HG02973 (cell line): ENCODE measurements around the gene RDX.
"Not testable (repeated sequence)": the region's sequence is repeated elsewhere in the genome, so short reads cannot be mapped to it uniquely, and the experiment has no call there.

Experiments used
- ATAC-seq: cut with Tn5 transposase; IDR thresholded peaks from one replicate; pipeline ENCODE4 v1.9.1; 2021; ENCODE audit warnings: moderate library complexity; ENCODE audit not compliant: unreplicated experiment

The RDX gene

GRCh38 chr11:110279881-110280280 is 16.5 kb downstream of the RDX start:
- ATAC-seq: no peak

GRCh38 chr11:110272919-110273318 is 23.5 kb downstream of the RDX start:
- no peak for ATAC-seq

GRCh38 chr11:110269996-110270395 is 26.4 kb downstream of the RDX start:
- no peak for ATAC-seq

GRCh38 chr11:110268441-110268840 is 28.0 kb downstream of the RDX start:
- ATAC-seq: no peak

- no peak for ATAC-seq
Measured at GRCh38 chr11:110262072-110262403, 34.4 kb downstream of the RDX start.

- no peak for ATAC-seq
Measured at GRCh38 chr11:110261195-110262071, 35.0 kb downstream of the RDX start.

GRCh38 chr11:110253525-110253924 is 42.9 kb downstream of the RDX start:
- no peak for ATAC-seq

- ATAC-seq: no peak
Measured at GRCh38 chr11:110251836-110252235, 44.6 kb downstream of the RDX start.

- no peak for ATAC-seq
Measured at GRCh38 chr11:110250168-110250567, 46.2 kb downstream of the RDX start.

GRCh38 chr11:110249766-110250165 is 46.6 kb downstream of the RDX start:
- no peak for ATAC-seq

GRCh38 chr11:110249066-110249465 is 47.3 kb downstream of the RDX start:
- ATAC-seq: no peak

GRCh38 chr11:110243791-110244190 is 52.6 kb downstream of the RDX start:
- no peak for ATAC-seq

GRCh38 chr11:110242746-110243145 is 53.7 kb downstream of the RDX start:
- no peak for ATAC-seq

- ATAC-seq: no peak
Measured at GRCh38 chr11:110242188-110242587, 54.2 kb downstream of the RDX start.

- no peak for ATAC-seq
Measured at GRCh38 chr11:110235966-110236365, 60.4 kb downstream of the RDX start.

- no peak for ATAC-seq
Measured at GRCh38 chr11:110230377-110230776, 66.0 kb downstream of the RDX start.

GRCh38 chr11:110219006-110219785 is 77.2 kb downstream of the RDX start:
- no peak for ATAC-seq

GRCh38 chr11:110217936-110218335 is 78.5 kb downstream of the RDX start:
- ATAC-seq: no peak

GRCh38 chr11:110217223-110217877 is 79.1 kb downstream of the RDX start:
- no peak for ATAC-seq

GRCh38 chr11:110209313-110209694 is 87.1 kb downstream of the RDX start:
- not testable (repeated sequence) for ATAC-seq

GRCh38 chr11:110208678-110209312 is 87.6 kb downstream of the RDX start:
- not testable (repeated sequence) for ATAC-seq
